ENCODE measurements around the gene PAK5. TPM values are rescaled to one million over a fixed set of nuclear protein-coding genes. Genes with fewer than 3 reads are reported as not detected.
A peak's percentile ranks its signal among the peaks of the same experiment; 100 is the strongest.

PAK5 gene
- total RNA-seq, 1 donor from 2014 or later, result under 0.01 TPM

- DNase-seq (ENCODE audit: low read depth in 2 of 2), result peak in 1 of 2 donors; percentile 28
Observed at GRCh38 chr20:9617940-9618339, 220.9 kb downstream of the PAK5 start.

- DNase-seq (ENCODE audit: low read depth in 2 of 2), result peak; percentile 30 to 65
Observed at GRCh38 chr20:9616833-9617461, 221.9 kb downstream of the PAK5 start.

- DNase-seq (ENCODE audit: low read depth in 2 of 2), result no peak
Observed at GRCh38 chr20:9616455-9616805, 222.4 kb downstream of the PAK5 start.

- no peak for DNase-seq (ENCODE audit: low read depth in 2 of 2)
Observed at GRCh38 chr20:9615766-9616454, 223.0 kb downstream of the PAK5 start.

GRCh38 chr20:9615118-9615517 is 223.8 kb downstream of the PAK5 start:
- no peak for DNase-seq (ENCODE audit: low read depth in 2 of 2)

- DNase-seq (ENCODE audit: low read depth in 2 of 2), result no peak
Observed at GRCh38 chr20:9613871-9614270, 225.0 kb downstream of the PAK5 start.

- no peak for DNase-seq (ENCODE audit: low read depth in 2 of 2)
Observed at GRCh38 chr20:9611921-9612320, 227.0 kb downstream of the PAK5 start.

GRCh38 chr20:9610665-9611064 is 228.2 kb downstream of the PAK5 start:
- DNase-seq (ENCODE audit: low read depth in 2 of 2), result no peak

- DNase-seq (ENCODE audit: low read depth in 2 of 2), result peak; percentile 27 to 71
Observed at GRCh38 chr20:9609887-9610502, 228.9 kb downstream of the PAK5 start.

- no peak for DNase-seq (ENCODE audit: low read depth in 2 of 2)
Observed at GRCh38 chr20:9608639-9609340, 230.1 kb downstream of the PAK5 start.

- DNase-seq (ENCODE audit: low read depth in 2 of 2), result no peak
Observed at GRCh38 chr20:9602847-9603183, 236.1 kb downstream of the PAK5 start.

- no peak for DNase-seq (ENCODE audit: low read depth in 2 of 2)
Observed at GRCh38 chr20:9600562-9600961, 238.3 kb downstream of the PAK5 start.

GRCh38 chr20:9597547-9597946 is 241.3 kb downstream of the PAK5 start:
- DNase-seq (ENCODE audit: low read depth in 2 of 2), result no peak

- no peak for DNase-seq (ENCODE audit: low read depth in 2 of 2)
Observed at GRCh38 chr20:9595763-9596162, 243.1 kb downstream of the PAK5 start.

GRCh38 chr20:9594284-9594875 is 244.5 kb downstream of the PAK5 start:
- DNase-seq (ENCODE audit: low read depth in 2 of 2), result peak in 1 of 2 donors; percentile 54

- DNase-seq (ENCODE audit: low read depth in 2 of 2), result no peak
Observed at GRCh38 chr20:9592419-9592818, 246.5 kb downstream of the PAK5 start.

- no peak for DNase-seq (ENCODE audit: low read depth in 2 of 2)
Observed at GRCh38 chr20:9591080-9591479, 247.8 kb downstream of the PAK5 start.

GRCh38 chr20:9590189-9590588 is 248.7 kb downstream of the PAK5 start:
- peak in 1 of 2 donors; percentile 35 for DNase-seq (ENCODE audit: low read depth in 2 of 2)

- DNase-seq (ENCODE audit: low read depth in 2 of 2), result no peak
Observed at GRCh38 chr20:9588706-9589105, 250.2 kb downstream of the PAK5 start.

GRCh38 chr20:9583151-9583550 is 255.7 kb downstream of the PAK5 start:
- DNase-seq (ENCODE audit: low read depth in 2 of 2), result no peak

GRCh38 chr20:9582137-9582536 is 256.7 kb downstream of the PAK5 start:
- no peak for DNase-seq (ENCODE audit: low read depth in 2 of 2)

GRCh38 chr20:9581509-9581908 is 257.4 kb downstream of the PAK5 start:
- DNase-seq (ENCODE audit: low read depth in 2 of 2), result no peak

Data from dermis microvascular lymphatic vessel endothelial cell (primary cell).